Hematopoietic multipotent progenitor cell (in vitro differentiated cells): ENCODE results near the gene CLSTN2. TPM values are rescaled to one million over a fixed set of nuclear protein-coding genes. Genes with fewer than 3 reads are reported as not detected.

Source experiments
- DNase-seq, 3 donors: peaks; one replicate each; pipeline ENCODE4 v3.0.0-alpha.2; 2011 to 2015; ENCODE audit warnings: low read depth in 2 of 3, low spot score in 2 of 3
- total RNA-seq: library from RNA; depleted of rRNA; stranded (reverse); fragments of >200 nt; gene quantifications from one replicate; pipeline ENCODE4 v1.2.3, GENCODE V29; 2012

The CLSTN2 gene
- total RNA-seq, 1 donor, result under 0.01 TPM

GRCh38 chr3:140265302-140265701 lies 330.3 kb downstream of the CLSTN2 start:
- no peak for DNase-seq

GRCh38 chr3:140268103-140268502 lies 333.1 kb downstream of the CLSTN2 start:
- DNase-seq, result no peak

GRCh38 chr3:140268610-140269009 lies 333.6 kb downstream of the CLSTN2 start:
- DNase-seq, result no peak

- DNase-seq, result no peak
Measured at GRCh38 chr3:140270329-140270728, 335.3 kb downstream of the CLSTN2 start.

GRCh38 chr3:140273542-140274195 lies 338.7 kb downstream of the CLSTN2 start:
- no peak for DNase-seq

- no peak for DNase-seq
Measured at GRCh38 chr3:140274429-140274828, 339.4 kb downstream of the CLSTN2 start.

GRCh38 chr3:140276703-140277102 lies 341.7 kb downstream of the CLSTN2 start:
- DNase-seq, result peak in 1 of 3 donors; percentile 15

GRCh38 chr3:140277886-140278285 lies 342.9 kb downstream of the CLSTN2 start:
- no peak for DNase-seq

GRCh38 chr3:140284372-140284771 lies 349.4 kb downstream of the CLSTN2 start:
- no peak for DNase-seq

GRCh38 chr3:140285380-140285779 lies 350.4 kb downstream of the CLSTN2 start:
- no peak for DNase-seq

GRCh38 chr3:140288595-140288994 lies 353.6 kb downstream of the CLSTN2 start:
- no peak for DNase-seq

GRCh38 chr3:140290105-140290504 lies 355.1 kb downstream of the CLSTN2 start:
- no peak for DNase-seq

- no peak for DNase-seq
Measured at GRCh38 chr3:140292170-140292569, 357.2 kb downstream of the CLSTN2 start.

- DNase-seq, result no peak
Measured at GRCh38 chr3:140292684-140293083, 357.7 kb downstream of the CLSTN2 start.

GRCh38 chr3:140294058-140294457 lies 359.1 kb downstream of the CLSTN2 start:
- no peak for DNase-seq

GRCh38 chr3:140296796-140297352 lies 361.9 kb downstream of the CLSTN2 start:
- DNase-seq, result no peak

GRCh38 chr3:140298043-140298442 lies 363.1 kb downstream of the CLSTN2 start:
- DNase-seq, result no peak

GRCh38 chr3:140298569-140299070 lies 363.6 kb downstream of the CLSTN2 start:
- DNase-seq, result no peak

GRCh38 chr3:140303875-140304274 lies 368.9 kb downstream of the CLSTN2 start:
- no peak for DNase-seq

GRCh38 chr3:140308535-140308934 lies 373.6 kb downstream of the CLSTN2 start:
- DNase-seq, result no peak

- no peak for DNase-seq
Measured at GRCh38 chr3:140311428-140311827, 376.4 kb downstream of the CLSTN2 start.

GRCh38 chr3:140315955-140316354 lies 381.0 kb downstream of the CLSTN2 start:
- no peak for DNase-seq
